ENCODE measurements around the gene OR2H2.

Gene OR2H2

GRCh38 chr6:29631860-29632731 is 47.2 kb downstream of the OR2H2 start:
- no peaks in the 10 kb centered on the region for H3K79me2 ChIP-seq (ENCODE audit: control insufficient read depth, low read length)
- no peaks in the 10 kb centered on the region for H3K27me3 ChIP-seq (ENCODE audit: control insufficient read depth, low read length)
- TF ChIP-seq EZH2phosphoT487 (IDR thresholded peaks at IDR 0.05; ENCODE audit: borderline replicate concordance, low read length) (no peak), CTCF (IDR thresholded peaks at IDR 0.05; ENCODE audit: low read depth, low read length, poor library complexity, severe bottlenecking) (no peak)
- H3K4me3 ChIP-seq (ENCODE audit: low read length): peak overlapping the region; percentile 92
- H4K20me1 ChIP-seq (ENCODE audit: control insufficient read depth, insufficient read depth, low read depth, low read length): peaks cover 6% of the 10 kb centered on the region; the same call in 1 of the 2 replicates
- H3K4me2 ChIP-seq (ENCODE audit: low read length): peak overlapping the region; percentile 99
- H3K27ac ChIP-seq (ENCODE audit: low read depth, low read length): peak overlapping the region; percentile 29; the same call in 1 of the 2 replicates
- H3K9me3 ChIP-seq (ENCODE audit: control insufficient read depth, insufficient read depth, low read length): no peaks in the 10 kb centered on the region
- H3K36me3 ChIP-seq (ENCODE audit: control insufficient read depth, low read length): no peaks in the 10 kb centered on the region
- peaks cover 16% of the 10 kb centered on the region for H3F3A ChIP-seq (ENCODE audit: control insufficient read depth, insufficient read depth)
- no peaks in the 10 kb centered on the region for H3K9me2 ChIP-seq (replicated peaks; ENCODE audit: control insufficient read depth, low read length)
- peaks cover 56% of the 10 kb centered on the region for H3K4me1 ChIP-seq (ENCODE audit: control insufficient read depth, low read length)

GRCh38 chr6:29632789-29633533 is 48.0 kb downstream of the OR2H2 start, which contains the start of gene GABBR1:
TSS of gene GABBR1 (minus strand) at chr6:29633183. CDS start at chr6:29632385, 798 bp downstream.
- Histone ChIP-seq H3K4me1 (ENCODE audit: control insufficient read depth, low read length) (peaks cover 53% of the 10 kb centered on the region), H3K4me2 (ENCODE audit: low read length) (peak within 1 kb of the TSS; percentile 99), H3K27me3 (ENCODE audit: control insufficient read depth, low read length) (no peaks in the 10 kb centered on the region), H3F3A (ENCODE audit: control insufficient read depth, insufficient read depth) (peaks cover 16% of the 10 kb centered on the region), H3K27ac (ENCODE audit: low read depth, low read length) (peak within 1 kb of the TSS; percentile 29), H3K9me2 (replicated peaks; ENCODE audit: control insufficient read depth, low read length) (no peaks in the 10 kb centered on the region), H3K36me3 (ENCODE audit: control insufficient read depth, low read length) (no peaks in the 10 kb centered on the region), H3K9me3 (ENCODE audit: control insufficient read depth, insufficient read depth, low read length) (no peaks in the 10 kb centered on the region), H3K4me3 (ENCODE audit: low read length) (peak within 1 kb of the TSS; percentile 92), H4K20me1 (ENCODE audit: control insufficient read depth, insufficient read depth, low read depth, low read length) (peaks cover 6% of the 10 kb centered on the region; the same call in 1 of the 2 replicates), H3K79me2 (ENCODE audit: control insufficient read depth, low read length) (no peaks in the 10 kb centered on the region)
- TF ChIP-seq CTCF (IDR thresholded peaks at IDR 0.05; ENCODE audit: low read depth, low read length, poor library complexity, severe bottlenecking): no peak
- TF ChIP-seq EZH2phosphoT487 (IDR thresholded peaks at IDR 0.05; ENCODE audit: borderline replicate concordance, low read length): no peak

DNA sequence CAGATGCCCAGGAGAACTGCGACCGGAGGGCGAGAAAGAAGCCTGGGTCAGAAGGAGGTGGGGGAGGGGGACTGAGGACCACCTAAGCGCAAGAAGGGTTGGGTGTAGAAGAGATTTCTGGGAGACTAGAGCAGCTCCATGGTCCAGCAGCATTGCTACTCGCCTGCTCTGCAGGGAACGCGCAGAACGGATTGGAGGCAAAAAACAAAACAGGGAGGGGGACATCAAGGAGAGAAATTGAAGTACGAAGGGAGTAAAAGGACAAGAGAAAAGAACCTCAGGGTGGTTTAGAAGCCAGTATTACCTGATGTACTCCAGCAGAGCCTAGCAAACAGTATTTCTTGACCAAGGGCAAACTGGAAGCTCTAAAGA is 48.6 kb downstream of the OR2H2 start:
- Histone ChIP-seq H3K4me1 (ENCODE audit: control insufficient read depth, low read length) (peaks cover 50% of the 10 kb centered on the region), H3K27me3 (ENCODE audit: control insufficient read depth, low read length) (no peaks in the 10 kb centered on the region), H3K79me2 (ENCODE audit: control insufficient read depth, low read length) (no peaks in the 10 kb centered on the region), H3K9me3 (ENCODE audit: control insufficient read depth, insufficient read depth, low read length) (no peaks in the 10 kb centered on the region), H3F3A (ENCODE audit: control insufficient read depth, insufficient read depth) (peaks cover 16% of the 10 kb centered on the region), H3K36me3 (ENCODE audit: control insufficient read depth, low read length) (no peaks in the 10 kb centered on the region), H4K20me1 (ENCODE audit: control insufficient read depth, insufficient read depth, low read depth, low read length) (peaks cover 6% of the 10 kb centered on the region; the same call in 1 of the 2 replicates), H3K4me2 (ENCODE audit: low read length) (peak overlapping the region; percentile 99), H3K9me2 (replicated peaks; ENCODE audit: control insufficient read depth, low read length) (no peaks in the 10 kb centered on the region), H3K4me3 (ENCODE audit: low read length) (peak overlapping the region; percentile 92), H3K27ac (ENCODE audit: low read depth, low read length) (peak overlapping the region; percentile 22)
- TF ChIP-seq EZH2phosphoT487 (IDR thresholded peaks at IDR 0.05; ENCODE audit: borderline replicate concordance, low read length): no peak
- no peak for TF ChIP-seq CTCF (IDR thresholded peaks at IDR 0.05; ENCODE audit: low read depth, low read length, poor library complexity, severe bottlenecking)
